ENCODE data around the gene DKK2.

DKK2 gene

DNA sequence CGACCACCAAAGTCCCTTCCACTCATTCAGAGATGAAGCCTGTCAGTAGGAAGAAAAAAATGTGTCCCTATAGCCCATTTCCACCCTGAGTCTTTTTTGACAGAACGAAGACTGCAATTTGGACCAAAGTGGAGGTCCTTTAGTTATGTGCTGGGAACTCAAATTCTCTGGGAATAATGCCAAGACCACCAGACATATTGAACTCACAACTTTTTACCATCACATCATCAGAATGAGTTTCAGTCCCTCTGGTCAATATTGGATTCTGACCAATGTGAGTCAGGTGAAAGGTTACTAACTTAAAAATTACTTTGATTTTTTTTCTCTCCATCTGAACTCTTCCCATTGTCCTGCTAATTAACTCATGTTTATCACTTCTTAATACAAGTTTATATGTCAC lies 128.9 kb downstream of the DKK2 start:
- DNase-seq: no peak

- no peak for DNase-seq
Observed at GRCh38 chr4:106906728-106907127, 129.4 kb downstream of the DKK2 start.

- no peak for DNase-seq
Observed at GRCh38 chr4:106898621-106899230, 137.4 kb downstream of the DKK2 start.

- no peak for DNase-seq
Observed at GRCh38 chr4:106893903-106894302, 142.2 kb downstream of the DKK2 start.

DNA sequence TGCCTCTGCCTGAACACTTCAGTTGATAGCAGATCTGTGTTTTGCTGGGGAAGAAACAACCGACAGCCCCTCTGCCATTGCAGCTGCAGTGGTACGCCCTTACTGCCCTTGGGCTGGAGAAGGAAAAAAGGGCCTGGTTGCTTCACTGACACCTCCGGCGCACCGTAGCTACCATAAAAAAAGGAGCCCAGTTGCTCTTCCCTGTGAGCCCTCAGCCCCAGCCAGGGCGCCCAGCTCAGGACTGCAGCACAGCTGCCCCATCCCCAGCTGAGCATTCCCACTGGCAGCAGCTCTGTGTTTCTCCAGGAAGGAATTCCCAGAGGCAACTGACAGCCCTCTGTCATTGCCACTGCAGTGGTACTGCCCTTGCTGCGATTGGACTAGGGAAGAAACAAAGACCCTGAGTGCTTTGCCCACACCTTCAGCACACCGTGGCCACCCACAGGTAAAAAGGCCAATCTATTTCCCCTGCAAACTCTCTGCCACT lies 142.7 kb downstream of the DKK2 start:
- no peak for DNase-seq

GRCh38 chr4:106892786-106893185 lies 143.3 kb downstream of the DKK2 start:
- no peak for DNase-seq

DNA sequence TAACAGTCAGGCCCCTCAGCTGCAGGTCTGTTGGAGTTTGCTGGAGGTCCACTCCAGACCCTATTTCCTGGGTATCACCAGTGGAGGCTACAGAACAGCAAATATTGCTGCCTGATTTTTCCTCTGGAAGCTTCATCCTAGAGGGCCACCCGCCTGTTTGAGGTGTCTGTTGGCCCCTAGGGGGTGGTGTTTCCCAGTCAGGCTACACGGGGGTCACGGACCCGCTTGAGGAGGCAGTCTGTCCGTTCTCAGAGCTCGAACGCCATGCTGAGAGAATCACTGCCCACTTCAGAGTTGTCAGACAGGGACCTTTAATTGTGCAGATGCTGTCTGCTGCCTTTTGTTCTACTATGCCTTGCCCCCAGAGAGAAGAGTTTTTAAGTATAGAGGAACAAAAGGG lies 160.8 kb downstream of the DKK2 start:
- DNase-seq: no peak

Measured in CD4-positive, alpha-beta T cell treated with Interleukin-4 for 4 hours (primary cell).